ENCODE data around the gene AKAP9.

AKAP9 gene

GRCh38 chr7:92110857-92111256, 170.2 kb downstream of the AKAP9 start:
- H3F3A ChIP-seq (ENCODE audit: control insufficient read depth, insufficient read depth), result peaks cover 31% of the 10 kb centered on the region
- H3K36me3 ChIP-seq (ENCODE audit: control insufficient read depth, low read length), result peaks cover 87% of the 10 kb centered on the region
- H3K27ac ChIP-seq (ENCODE audit: low read depth, low read length), result no peak overlapping the region
- no peaks in the 10 kb centered on the region for H3K9me3 ChIP-seq (ENCODE audit: control insufficient read depth, insufficient read depth, low read length)
- no peaks in the 10 kb centered on the region for H3K9me2 ChIP-seq (replicated peaks; ENCODE audit: control insufficient read depth, low read length)
- H3K4me2 ChIP-seq (ENCODE audit: low read length), result no peak overlapping the region
- 0 out of 2 replicates have a peak, but pooled peaks cover 4% of the 10 kb centered on the region for H4K20me1 ChIP-seq (ENCODE audit: control insufficient read depth, insufficient read depth, low read depth, low read length)
- no peaks in the 10 kb centered on the region for H3K27me3 ChIP-seq (ENCODE audit: control insufficient read depth, low read length)
- peaks cover 20% of the 10 kb centered on the region for H3K79me2 ChIP-seq (ENCODE audit: control insufficient read depth, low read length)
- TF ChIP-seq EZH2phosphoT487 (IDR thresholded peaks at IDR 0.05; ENCODE audit: borderline replicate concordance, low read length), result no peak
- TF ChIP-seq CTCF (IDR thresholded peaks at IDR 0.05; ENCODE audit: low read depth, low read length, poor library complexity, severe bottlenecking), result no peak
- H3K4me3 ChIP-seq (ENCODE audit: low read length), result no peak overlapping the region
- H3K4me1 ChIP-seq (ENCODE audit: control insufficient read depth, low read length), result peaks cover 28% of the 10 kb centered on the region

GRCh38 chr7:92115821-92116220, 175.2 kb downstream of the AKAP9 start:
- H3K36me3 ChIP-seq (ENCODE audit: control insufficient read depth, low read length), result peaks cover 94% of the 10 kb centered on the region
- peaks cover 63% of the 10 kb centered on the region for H3K79me2 ChIP-seq (ENCODE audit: control insufficient read depth, low read length)
- H4K20me1 ChIP-seq (ENCODE audit: control insufficient read depth, insufficient read depth, low read depth, low read length), result peaks cover 26% of the 10 kb centered on the region; the same call in 1 of the 2 replicates
- H3K4me2 ChIP-seq (ENCODE audit: low read length), result no peak overlapping the region
- TF ChIP-seq CTCF (IDR thresholded peaks at IDR 0.05; ENCODE audit: low read depth, low read length, poor library complexity, severe bottlenecking), result no peak
- no peaks in the 10 kb centered on the region for H3K9me3 ChIP-seq (ENCODE audit: control insufficient read depth, insufficient read depth, low read length)
- no peaks in the 10 kb centered on the region for H3K9me2 ChIP-seq (replicated peaks; ENCODE audit: control insufficient read depth, low read length)
- peaks cover 12% of the 10 kb centered on the region for H3F3A ChIP-seq (ENCODE audit: control insufficient read depth, insufficient read depth)
- H3K27ac ChIP-seq (ENCODE audit: low read depth, low read length), result no peak overlapping the region
- no peak overlapping the region for H3K4me3 ChIP-seq (ENCODE audit: low read length)
- H3K4me1 ChIP-seq (ENCODE audit: control insufficient read depth, low read length), result peaks cover 40% of the 10 kb centered on the region
- H3K27me3 ChIP-seq (ENCODE audit: control insufficient read depth, low read length), result no peaks in the 10 kb centered on the region

- H4K20me1 ChIP-seq (ENCODE audit: control insufficient read depth, insufficient read depth, low read depth, low read length), result peaks cover 31% of the 10 kb centered on the region; the same call in 1 of the 2 replicates
- no peak overlapping the region for H3K4me3 ChIP-seq (ENCODE audit: low read length)
- no peak overlapping the region for H3K4me2 ChIP-seq (ENCODE audit: low read length)
- no peaks in the 10 kb centered on the region for H3K27me3 ChIP-seq (ENCODE audit: control insufficient read depth, low read length)
- TF ChIP-seq CTCF (IDR thresholded peaks at IDR 0.05; ENCODE audit: low read depth, low read length, poor library complexity, severe bottlenecking) (no peak), EZH2phosphoT487 (IDR thresholded peaks at IDR 0.05; ENCODE audit: borderline replicate concordance, low read length) (no peak)
- peaks cover 51% of the 10 kb centered on the region for H3K4me1 ChIP-seq (ENCODE audit: control insufficient read depth, low read length)
- no peak overlapping the region for H3K27ac ChIP-seq (ENCODE audit: low read depth, low read length)
- peaks cover 74% of the 10 kb centered on the region for H3K79me2 ChIP-seq (ENCODE audit: control insufficient read depth, low read length)
- H3K36me3 ChIP-seq (ENCODE audit: control insufficient read depth, low read length), result peaks cover 94% of the 10 kb centered on the region
- H3K9me3 ChIP-seq (ENCODE audit: control insufficient read depth, insufficient read depth, low read length), result no peaks in the 10 kb centered on the region
- H3K9me2 ChIP-seq (replicated peaks; ENCODE audit: control insufficient read depth, low read length), result no peaks in the 10 kb centered on the region; the same call in 1 of the 2 replicates
- H3F3A ChIP-seq (ENCODE audit: control insufficient read depth, insufficient read depth), result peaks cover under 1% of the 10 kb centered on the region
These were observed 176.3 kb downstream of the AKAP9 start for GRCh38 chr7:92116949-92117348.
